GM12874 (cell line): Measurements from ENCODE around the gene EIF3D.

ENCODE experiments used
- CTCF ChIP-seq: IDR thresholded peaks from 2 replicates; pipeline ENCODE4 v1.5.1; 2011; ENCODE audit warnings: low read depth, mild to moderate bottlenecking, control low read depth, low read length, moderate library complexity; ENCODE audit not compliant: insufficient read depth

Gene EIF3D

GRCh38 chr22:36538529-36538928, 9.6 kb upstream of the EIF3D start:
- no peak for TF ChIP-seq CTCF

GRCh38 chr22:36536717-36537116, 7.8 kb upstream of the EIF3D start:
- TF ChIP-seq CTCF = no peak

- no peak for TF ChIP-seq CTCF
These were observed 3.5 kb upstream of the EIF3D start for GRCh38 chr22:36532466-36532865.

- no peak for TF ChIP-seq CTCF
These were observed 625 bp downstream of the EIF3D start for GRCh38 chr22:36528341-36528740.

GRCh38 chr22:36522662-36523061, 6.3 kb downstream of the EIF3D start:
- TF ChIP-seq CTCF = no peak

GRCh38 chr22:36520423-36520822, 8.5 kb downstream of the EIF3D start:
- TF ChIP-seq CTCF = no peak

- no peak for TF ChIP-seq CTCF
These were observed 14.2 kb downstream of the EIF3D start for GRCh38 chr22:36514766-36515165.

- no peak for TF ChIP-seq CTCF
These were observed 16.0 kb downstream of the EIF3D start for GRCh38 chr22:36512991-36513390.
